Measurements from ENCODE around the gene REXO4. TPM values are rescaled to one million over a fixed set of nuclear protein-coding genes. Genes with fewer than 3 reads are reported as not detected.

Gene REXO4
- total RNA-seq, 4 donors from 2014 or later, result 11.2 to 29.9 (median 18.1) TPM

GRCh38 chr9:133369933-133370332, 47.9 kb downstream of the REXO4 start:
- no peaks in the 10 kb centered on the region for H3K27me3 ChIP-seq
- H3K27ac ChIP-seq, result no peak overlapping the region
- ATAC-seq, result no peak
- peaks cover 0 to 60% of the 10 kb centered on the region in 2 donors for H3K36me3 ChIP-seq
- no peak for TF ChIP-seq EP300 (IDR thresholded peaks at IDR 0.05)
- TF ChIP-seq CTCF (IDR thresholded peaks at IDR 0.05), result no peak
- no peak for TF ChIP-seq POLR2AphosphoS5 (IDR thresholded peaks at IDR 0.05)
- no peak for TF ChIP-seq POLR2A (IDR thresholded peaks at IDR 0.05)
- peaks cover 0 to 83% (median 49%) of the 10 kb centered on the region in 3 donors for H3K4me1 ChIP-seq
- no peaks in the 10 kb centered on the region for H3K9me3 ChIP-seq
- no peak overlapping the region for H3K4me3 ChIP-seq
- WGBS, 2 donors (ENCODE audit: low coverage in 1 of 2), result 65 to 95% methylated on average over 3 of the region's 7 CpGs

- TF ChIP-seq EP300 (IDR thresholded peaks at IDR 0.05) (no peak), POLR2A (IDR thresholded peaks at IDR 0.05) (no peak), CTCF (IDR thresholded peaks at IDR 0.05) (no peak), POLR2AphosphoS5 (IDR thresholded peaks at IDR 0.05) (no peak)
- peaks cover 0 to 77% (median 46%) of the 10 kb centered on the region in 3 donors for H3K4me1 ChIP-seq
- H3K27ac ChIP-seq, result no peak overlapping the region
- ATAC-seq, result no peak
- no peaks in the 10 kb centered on the region for H3K9me3 ChIP-seq
- 50% methylated on average over 1 of the region's 6 CpGs; no CpG with 5 or more reads in 1 of the 2 donors for WGBS, 2 donors (ENCODE audit: low coverage in 1 of 2)
- H3K27me3 ChIP-seq, result no peaks in the 10 kb centered on the region
- no peak overlapping the region for H3K4me3 ChIP-seq
- H3K36me3 ChIP-seq, result peaks cover 0 to 65% of the 10 kb centered on the region in 2 donors
Observed at GRCh38 chr9:133369422-133369821, 48.4 kb downstream of the REXO4 start.

GRCh38 chr9:133368249-133368881, 49.4 kb downstream of the REXO4 start:
- Histone ChIP-seq H3K9me3 (no peaks in the 10 kb centered on the region), H3K4me1 (peaks cover 0 to 67% (median 40%) of the 10 kb centered on the region in 3 donors), H3K36me3 (peaks cover 0 to 75% of the 10 kb centered on the region in 2 donors), H3K4me3 (no peak overlapping the region), H3K27ac (no peak overlapping the region), H3K27me3 (no peaks in the 10 kb centered on the region)
- WGBS, 2 donors (ENCODE audit: low coverage in 1 of 2), result 61 to 90% methylated on average over 7 of the region's 18 CpGs
- no peak for ATAC-seq
- TF ChIP-seq POLR2A (IDR thresholded peaks at IDR 0.05) (no peak), CTCF (IDR thresholded peaks at IDR 0.05) (no peak), POLR2AphosphoS5 (IDR thresholded peaks at IDR 0.05) (no peak), EP300 (IDR thresholded peaks at IDR 0.05) (no peak)

DNA sequence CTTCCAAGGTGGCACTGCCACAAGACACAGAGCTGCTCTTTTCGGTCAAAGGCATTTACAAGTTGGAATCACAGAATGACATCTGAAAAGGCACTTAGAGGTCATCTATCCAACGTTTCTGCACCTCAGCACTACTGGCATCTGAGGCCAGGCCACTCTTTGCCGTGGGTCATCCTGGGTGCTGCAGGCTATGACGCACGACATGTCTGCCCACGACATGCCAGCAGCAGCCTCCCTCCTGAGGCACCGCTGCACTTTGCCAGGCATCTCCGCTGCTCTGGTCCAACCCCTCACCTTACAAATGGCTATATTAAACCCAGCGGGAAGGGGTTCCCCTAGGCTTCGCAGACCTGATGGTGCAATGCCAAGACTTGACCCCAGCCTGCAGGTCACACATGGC, 50.0 kb downstream of the REXO4 start:
- Histone ChIP-seq H3K4me3 (no peak overlapping the region), H3K9me3 (no peaks in the 10 kb centered on the region), H3K36me3 (peaks cover 0 to 75% of the 10 kb centered on the region in 2 donors), H3K4me1 (peaks cover 0 to 64% (median 38%) of the 10 kb centered on the region in 3 donors), H3K27me3 (no peaks in the 10 kb centered on the region), H3K27ac (no peak overlapping the region)
- no peak for ATAC-seq
- WGBS, 2 donors (ENCODE audit: low coverage in 1 of 2), result 58 to 67% methylated on average over 2 to 7 of the region's 10 CpGs
- TF ChIP-seq CTCF (IDR thresholded peaks at IDR 0.05) (no peak), POLR2AphosphoS5 (IDR thresholded peaks at IDR 0.05) (no peak), POLR2A (IDR thresholded peaks at IDR 0.05) (no peak), EP300 (IDR thresholded peaks at IDR 0.05) (no peak)

- Histone ChIP-seq H3K27ac (no peak overlapping the region), H3K4me1 (peaks cover 0 to 63% (median 32%) of the 10 kb centered on the region in 3 donors), H3K27me3 (no peaks in the 10 kb centered on the region)
Observed at GRCh38 chr9:133367221-133367620, 50.6 kb downstream of the REXO4 start.

More at GRCh38 chr9:133367221-133367620, 50.6 kb downstream of the REXO4 start:
- no peak for ATAC-seq
- no peak for TF ChIP-seq POLR2A (IDR thresholded peaks at IDR 0.05)
- no peak for TF ChIP-seq CTCF (IDR thresholded peaks at IDR 0.05)
- TF ChIP-seq EP300 (IDR thresholded peaks at IDR 0.05), result no peak
- TF ChIP-seq POLR2AphosphoS5 (IDR thresholded peaks at IDR 0.05), result no peak
- no peak overlapping the region for H3K4me3 ChIP-seq
- peaks cover 0 to 75% of the 10 kb centered on the region in 2 donors for H3K36me3 ChIP-seq
- H3K9me3 ChIP-seq, result no peaks in the 10 kb centered on the region
- 93% methylated on average over 10 of the region's 22 CpGs; no CpG with 5 or more reads in 1 of the 2 donors for WGBS, 2 donors (ENCODE audit: low coverage in 1 of 2)

Measured in gastroesophageal sphincter (tissue), 4 donors.